HG03175 (cell line): ENCODE measurements around the gene IQCK.

ENCODE experiments used
- ATAC-seq: cut with Tn5 transposase; IDR thresholded peaks from one replicate; pipeline ENCODE4 v1.9.1; 2021; ENCODE audit warnings: mild to moderate bottlenecking, moderate library complexity; ENCODE audit not compliant: unreplicated experiment

IQCK gene

DNA sequence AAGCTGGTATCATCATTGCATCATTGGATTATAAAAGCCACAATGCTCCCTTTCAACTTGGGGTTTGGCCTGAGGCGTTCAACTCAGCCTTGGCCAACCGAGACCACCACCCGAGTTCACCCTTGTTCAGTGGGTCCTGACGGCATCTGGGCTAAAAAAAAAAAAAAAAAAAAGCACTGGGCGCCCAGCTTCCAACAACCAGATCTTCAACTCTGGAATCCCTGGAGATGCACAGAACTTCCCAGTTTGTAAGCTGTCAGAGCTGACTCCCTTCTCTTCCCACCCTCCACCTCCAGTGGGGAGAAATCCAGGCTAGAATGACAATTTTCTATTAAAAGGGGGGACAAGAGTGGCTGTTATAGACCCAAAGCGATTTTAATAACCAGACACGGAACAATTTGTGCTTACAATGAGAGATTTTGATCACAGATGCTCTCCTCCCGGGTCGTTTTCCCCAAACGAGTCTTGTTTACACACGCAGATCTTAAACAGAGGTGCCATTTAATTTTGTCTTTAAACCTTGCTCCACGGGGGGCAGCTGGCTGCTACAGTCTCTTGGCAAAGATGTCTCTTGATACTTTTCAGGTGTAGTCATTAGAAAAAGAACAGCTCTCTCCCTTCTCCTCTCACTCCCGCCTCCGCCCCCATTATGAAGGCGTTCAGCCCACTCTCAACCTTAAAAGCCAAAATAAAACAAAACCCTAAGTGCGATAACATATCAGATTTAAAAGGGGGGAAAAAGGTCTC lies 139.7 kb downstream of the IQCK start:
- no peak for ATAC-seq

DNA sequence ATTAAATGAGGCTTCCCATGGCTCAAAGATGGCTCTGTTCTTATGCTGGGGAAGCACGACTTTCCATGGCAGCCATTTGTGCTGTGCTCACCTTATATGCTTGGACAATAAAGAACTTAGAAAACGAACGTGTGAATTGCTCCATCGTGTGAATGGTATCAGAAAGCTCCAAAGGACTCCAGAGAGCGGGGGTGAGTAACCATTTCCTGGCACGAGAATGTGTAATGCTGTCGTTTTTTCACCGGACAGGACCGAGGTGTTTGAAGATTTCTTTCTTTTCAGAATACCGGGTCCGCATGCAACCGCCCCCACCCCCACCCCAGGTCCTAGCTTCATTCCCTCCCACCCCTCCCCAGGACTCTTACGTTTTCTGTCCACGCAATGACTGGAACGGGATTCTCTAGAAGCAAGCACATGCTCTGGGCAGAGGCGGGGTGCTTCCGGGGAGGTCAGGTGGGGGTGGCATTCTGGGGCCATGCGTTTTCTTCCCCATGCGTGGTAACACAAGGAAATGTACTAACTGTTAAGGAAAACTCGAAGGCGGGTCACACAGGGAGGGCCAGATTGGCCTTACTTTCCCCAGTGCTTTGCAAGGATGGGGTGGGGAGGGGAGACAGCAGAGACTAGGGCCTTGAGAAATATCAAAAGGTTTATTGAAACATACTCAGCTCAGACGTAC lies 140.4 kb downstream of the IQCK start:
- ATAC-seq, result no peak

DNA sequence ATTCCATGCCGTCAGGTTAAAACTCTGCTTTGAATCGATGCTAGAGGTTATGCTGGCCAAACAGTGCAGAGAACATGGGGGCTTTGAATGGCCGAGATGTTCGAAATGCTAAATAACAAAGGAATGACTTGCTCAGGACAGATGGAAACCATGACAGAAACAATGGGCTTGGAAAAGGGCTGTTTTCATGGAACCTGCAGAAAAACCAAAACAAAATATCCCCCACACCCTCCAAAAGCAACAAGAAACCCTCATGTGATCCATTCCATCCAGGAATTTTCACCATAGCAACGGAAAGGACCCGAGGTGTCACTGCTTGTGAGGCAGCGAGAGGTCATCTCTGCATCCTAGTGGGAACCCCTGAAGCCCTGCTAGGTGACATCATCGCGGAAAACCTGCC lies 141.1 kb downstream of the IQCK start:
- ATAC-seq, result no peak

DNA sequence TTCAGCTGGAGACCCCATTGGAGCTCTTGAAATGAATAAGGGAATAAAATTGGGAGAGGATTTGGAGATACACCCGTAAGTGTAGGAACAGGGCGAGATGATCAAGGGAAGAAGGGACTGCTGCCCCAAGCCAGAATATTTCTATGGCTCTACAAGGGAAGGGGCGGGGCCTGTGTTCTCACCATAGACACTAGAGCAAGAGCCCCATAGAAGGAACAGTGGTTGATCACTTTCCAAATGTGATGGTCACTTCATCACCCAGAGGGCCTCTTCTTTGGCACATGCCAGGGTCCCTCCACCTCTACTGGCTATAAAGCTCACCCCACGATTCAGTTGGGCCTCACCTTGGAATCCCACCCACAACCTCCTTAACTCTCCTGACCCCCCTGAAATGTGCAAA lies 141.5 kb downstream of the IQCK start:
- no peak for ATAC-seq

DNA sequence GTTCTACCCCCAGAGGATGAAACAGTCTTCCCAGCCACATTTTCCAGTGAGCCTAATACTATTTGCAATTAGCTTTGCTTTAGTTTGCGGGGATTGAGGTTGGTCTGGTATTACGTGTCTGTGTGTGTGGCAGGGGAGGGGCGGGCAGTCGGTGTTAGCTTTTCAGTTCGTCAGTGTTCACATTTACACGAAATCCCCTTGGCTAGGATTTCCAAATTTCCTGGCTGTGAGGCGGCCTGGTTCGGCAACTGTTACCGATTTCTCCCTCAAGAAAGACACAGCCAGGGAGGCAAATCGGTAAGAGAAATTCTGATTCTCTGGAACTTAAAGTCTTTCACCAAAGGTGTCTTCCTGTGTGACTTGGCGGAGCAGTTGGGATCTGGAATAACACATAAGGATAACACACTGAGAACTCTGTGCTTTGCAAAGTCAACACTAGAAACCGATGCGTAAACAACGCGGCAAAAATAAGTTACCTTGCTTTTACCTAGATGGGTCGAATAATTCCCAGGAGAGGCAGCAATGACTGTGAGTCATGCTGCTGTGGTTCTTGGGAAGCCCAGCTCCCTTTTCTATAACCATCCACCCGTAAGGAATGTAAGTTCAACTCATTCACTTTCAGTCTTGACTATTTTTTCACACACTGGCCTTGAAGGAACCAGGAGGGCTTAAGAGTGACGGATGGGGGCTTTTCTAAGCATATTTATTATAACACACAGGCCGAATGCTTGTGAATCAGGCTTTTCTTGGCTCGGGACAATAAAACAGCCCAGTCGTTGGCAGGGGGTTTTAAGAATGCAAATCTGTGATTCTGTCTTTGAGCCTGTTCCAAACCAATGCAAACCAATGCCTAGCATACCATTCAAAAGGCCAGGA lies 142.3 kb downstream of the IQCK start:
- ATAC-seq, result no peak

DNA sequence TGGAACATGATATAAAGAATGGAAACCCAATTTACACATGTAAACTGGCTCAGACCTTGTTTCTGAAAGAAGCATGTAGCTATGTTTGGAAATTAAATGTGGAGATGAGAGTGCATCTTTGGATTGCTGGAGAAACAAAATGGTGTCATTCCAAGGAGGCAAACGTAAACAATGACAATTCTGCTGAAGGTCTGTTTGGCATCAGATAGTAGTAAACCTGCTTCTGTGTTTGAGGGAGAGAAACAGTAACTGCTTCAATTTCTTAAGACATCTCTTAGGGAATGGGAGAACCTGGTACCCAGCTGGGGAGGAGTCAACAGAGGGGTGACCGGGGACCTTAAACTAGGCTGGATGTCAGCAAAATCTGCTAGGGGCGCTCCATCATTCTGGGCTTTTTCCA lies 143.1 kb downstream of the IQCK start:
- no peak for ATAC-seq

DNA sequence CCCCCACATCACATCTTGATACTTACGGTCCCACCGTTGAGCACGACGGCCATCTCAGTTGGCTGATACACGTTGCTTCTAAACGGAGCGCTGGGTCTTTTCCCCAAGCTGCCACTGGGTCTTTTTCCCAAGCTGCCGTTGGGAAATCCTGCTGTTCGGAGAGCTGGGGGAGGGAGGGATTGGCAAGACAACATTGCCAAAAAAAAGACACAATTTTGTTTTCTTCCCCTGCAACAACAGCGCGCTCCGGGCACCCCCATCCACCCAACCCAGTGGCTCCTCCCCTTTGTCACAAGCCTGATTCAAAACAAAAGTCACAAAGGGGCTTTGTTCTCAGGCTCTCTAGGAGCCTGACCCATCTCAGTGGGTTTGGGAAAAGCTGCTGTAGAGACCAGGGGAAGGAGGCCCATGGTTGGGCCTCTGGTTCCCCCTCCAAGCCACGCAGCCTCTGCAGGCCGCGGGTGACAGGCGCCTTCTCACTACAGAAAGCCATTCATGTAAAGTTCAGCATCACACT lies 143.8 kb downstream of the IQCK start:
- ATAC-seq, result no peak

DNA sequence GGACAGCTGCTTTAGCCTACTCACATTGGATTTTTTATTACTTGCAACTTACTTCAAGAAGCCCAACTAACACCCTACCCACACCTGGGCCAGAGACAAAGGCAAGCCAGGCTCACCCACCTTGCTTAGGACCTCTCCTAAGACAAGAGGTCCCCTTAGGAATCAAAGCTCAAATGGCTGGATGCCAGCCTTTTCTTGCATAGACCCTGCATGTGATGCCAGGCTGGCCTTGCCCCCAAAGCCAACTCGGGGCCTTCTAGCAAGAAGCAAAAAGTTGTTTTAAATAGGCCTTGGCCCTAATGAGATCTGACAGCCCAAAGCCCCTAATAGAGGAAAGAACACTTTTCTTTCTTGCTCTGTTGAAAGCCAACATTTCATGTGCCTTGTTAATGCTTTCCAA lies 145.9 kb downstream of the IQCK start:
- no peak for ATAC-seq

DNA sequence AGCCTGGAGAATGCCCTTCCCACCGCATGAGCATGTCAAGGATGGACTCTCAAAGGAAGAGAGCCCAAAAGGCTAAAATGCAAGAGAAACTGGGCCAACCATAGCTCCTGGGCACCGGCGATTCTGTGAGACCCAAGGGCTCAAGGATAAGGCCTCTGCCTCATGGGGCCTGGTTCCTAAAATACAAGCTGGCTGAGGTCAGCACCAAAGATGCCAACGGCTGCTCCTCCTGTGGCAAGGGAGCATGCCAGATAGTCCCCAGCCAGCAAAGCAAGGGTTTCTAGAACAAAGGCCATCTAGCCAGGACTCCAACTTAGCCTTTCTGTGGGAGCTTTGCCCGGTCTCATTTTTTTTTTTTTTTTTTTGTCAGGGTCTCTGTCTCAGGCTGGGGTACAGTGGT lies 146.5 kb downstream of the IQCK start:
- no peak for ATAC-seq

DNA sequence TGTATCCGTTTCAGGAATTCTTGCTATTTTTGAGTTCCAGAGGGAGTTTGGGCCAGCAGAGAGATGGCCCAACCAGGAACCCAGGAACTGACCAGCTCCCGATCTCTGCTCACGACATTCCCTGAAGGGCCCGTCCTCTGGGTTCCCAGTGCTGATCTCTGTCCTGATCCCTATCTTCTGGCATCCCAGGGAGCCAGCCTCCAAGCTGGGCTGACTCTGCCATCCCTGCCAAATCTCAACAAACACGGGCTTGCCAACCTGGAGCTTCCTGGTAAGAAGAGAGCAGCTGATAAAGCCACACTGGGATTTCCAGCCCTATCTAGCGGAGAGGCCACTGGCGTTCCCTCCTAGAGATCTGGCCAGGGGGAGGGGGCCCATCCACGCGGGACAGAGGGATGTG lies 150.3 kb downstream of the IQCK start:
- ATAC-seq, result no peak

DNA sequence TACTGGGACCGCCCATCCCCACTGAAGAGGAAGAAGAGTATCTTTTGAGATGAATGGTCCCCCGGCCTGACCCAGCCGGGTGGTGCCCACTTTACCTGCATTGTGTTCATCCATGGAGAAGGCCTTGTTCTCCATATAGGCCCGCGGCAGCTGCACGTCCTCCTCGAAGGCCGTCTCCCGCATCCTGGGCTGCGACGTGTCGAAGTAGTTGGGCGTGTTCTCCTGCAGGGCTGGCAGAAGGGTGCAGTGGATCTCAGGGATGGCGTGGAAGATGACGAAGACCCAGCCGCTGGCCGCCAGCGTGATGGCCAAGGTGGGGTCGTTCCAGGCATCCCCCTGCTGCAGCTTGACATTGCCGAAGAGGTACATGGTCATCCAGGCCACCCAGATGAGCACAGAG lies 153.7 kb downstream of the IQCK start:
- ATAC-seq, result no peak

DNA sequence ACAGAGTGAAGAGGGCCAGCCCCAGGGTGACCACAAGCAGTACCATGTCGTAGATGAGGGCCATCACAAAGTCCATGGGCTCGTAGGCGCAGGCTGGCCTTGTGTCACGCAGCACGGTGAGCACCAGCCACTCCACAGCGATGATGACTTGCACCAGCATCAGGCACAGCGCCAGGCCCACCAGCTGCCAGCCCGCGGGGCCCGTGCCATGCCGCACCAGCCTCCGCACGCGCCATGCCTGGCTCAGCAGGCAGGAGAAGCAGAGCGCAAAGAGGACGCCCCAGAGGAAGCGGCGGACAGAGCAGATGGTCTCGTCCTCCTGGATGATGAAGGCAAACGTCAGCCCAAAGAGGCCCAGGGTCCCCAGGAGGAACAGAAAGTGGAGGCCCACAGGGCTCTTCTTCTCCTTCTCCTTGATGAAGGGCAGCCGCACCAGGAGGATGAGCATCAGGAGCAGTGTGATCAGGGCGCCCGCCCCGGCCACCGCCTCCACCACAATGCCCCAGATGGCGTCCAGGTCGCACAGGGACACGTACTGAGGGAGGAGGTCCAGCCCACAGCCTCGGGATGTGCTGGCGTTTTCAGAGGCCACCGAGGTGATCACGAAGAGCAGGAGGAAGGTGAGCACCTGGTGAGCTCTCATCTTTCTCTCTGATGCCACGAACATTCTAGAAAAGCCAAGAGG lies 154.2 kb downstream of the IQCK start:
- ATAC-seq, result no peak

DNA sequence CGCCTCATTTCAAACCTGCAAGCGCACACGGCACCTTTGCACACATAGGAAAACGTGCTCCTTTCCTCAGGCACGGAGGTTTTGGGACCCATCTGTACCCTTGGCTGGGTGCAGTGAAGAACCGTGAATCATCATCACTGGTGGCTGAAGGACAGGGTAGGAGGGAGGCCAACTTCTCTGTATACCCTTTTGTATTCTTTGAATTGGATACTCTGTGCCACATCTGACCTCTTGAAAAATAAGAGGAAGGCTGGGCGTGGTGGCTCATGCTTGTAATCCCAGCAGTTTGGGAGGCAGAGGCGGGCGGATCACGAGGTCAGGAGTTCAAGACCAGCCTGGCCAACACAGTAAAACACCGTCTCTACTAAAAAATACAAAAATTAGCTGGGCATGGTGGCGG lies 154.9 kb downstream of the IQCK start:
- ATAC-seq, result no peak

DNA sequence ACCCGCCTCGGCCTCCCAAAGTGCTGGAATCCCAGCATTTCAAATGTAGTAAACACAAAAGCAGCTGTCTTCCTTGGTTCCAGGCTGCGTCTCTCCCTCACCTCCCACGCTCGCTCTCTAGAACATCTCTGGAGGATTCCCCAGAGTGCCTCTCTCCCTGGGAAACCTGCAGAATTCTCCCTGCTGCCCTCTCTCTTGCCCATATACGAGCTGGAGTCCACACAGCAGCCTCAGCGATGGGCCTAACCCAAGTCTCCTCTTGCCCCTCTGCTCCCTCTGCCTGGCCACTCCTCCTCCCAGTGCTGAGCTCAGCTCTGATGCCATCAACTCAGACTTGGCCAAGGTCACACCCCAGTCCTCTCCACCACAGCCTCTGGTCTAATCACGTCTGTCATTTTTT lies 156.0 kb downstream of the IQCK start:
- no peak for ATAC-seq

DNA sequence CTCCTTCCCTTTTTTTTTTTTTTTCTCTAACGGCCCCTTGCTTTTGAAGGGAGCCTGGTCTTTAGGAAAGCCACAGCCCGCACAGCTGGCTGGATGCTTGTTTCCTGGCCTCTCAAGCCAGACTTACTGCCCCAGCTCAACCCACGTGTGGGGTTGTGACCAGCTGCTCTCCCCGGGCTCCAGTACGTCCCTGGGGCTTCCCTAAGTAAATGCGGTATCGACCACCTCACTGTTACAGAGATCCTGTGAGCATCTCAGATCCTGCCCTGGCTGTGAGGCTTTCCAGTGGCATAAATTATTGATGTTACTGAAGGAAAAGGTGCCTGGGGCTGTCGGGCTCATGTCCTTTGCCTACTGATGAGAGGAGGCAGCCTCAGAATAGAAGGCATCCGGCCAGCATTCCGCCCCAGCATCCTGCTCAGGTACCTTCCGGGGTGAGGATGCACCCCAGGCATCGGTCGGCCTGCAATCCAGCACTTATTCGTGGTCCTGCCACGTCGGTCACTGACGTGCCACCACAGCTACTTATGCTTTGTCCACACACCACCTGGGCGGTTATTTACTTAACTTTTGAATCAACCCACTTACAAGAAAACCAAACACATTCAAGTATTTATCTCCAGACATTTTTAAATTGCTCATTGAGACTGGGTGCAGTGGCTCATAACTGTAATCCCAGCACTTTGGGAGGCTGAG lies 156.9 kb downstream of the IQCK start:
- ATAC-seq, result no peak

DNA sequence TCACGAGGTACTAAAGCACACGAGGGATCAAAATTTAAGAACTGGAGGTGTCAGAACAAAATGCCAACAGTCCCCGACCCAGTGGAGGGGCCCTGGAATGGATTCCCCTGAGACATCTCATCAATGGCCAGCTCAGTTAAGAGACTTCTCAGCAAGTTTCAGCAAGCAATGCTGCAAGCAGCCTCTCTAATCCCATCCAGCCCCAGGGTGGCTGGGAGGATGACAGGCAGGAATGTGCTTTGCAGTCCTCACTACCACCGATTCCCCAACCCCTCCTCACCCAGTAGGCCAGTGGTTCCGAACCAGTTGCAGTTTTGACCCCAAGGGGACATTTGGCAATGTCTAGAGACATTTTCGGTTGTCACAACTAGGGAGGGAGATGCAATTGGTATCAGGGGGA lies 157.8 kb downstream of the IQCK start:
- no peak for ATAC-seq

DNA sequence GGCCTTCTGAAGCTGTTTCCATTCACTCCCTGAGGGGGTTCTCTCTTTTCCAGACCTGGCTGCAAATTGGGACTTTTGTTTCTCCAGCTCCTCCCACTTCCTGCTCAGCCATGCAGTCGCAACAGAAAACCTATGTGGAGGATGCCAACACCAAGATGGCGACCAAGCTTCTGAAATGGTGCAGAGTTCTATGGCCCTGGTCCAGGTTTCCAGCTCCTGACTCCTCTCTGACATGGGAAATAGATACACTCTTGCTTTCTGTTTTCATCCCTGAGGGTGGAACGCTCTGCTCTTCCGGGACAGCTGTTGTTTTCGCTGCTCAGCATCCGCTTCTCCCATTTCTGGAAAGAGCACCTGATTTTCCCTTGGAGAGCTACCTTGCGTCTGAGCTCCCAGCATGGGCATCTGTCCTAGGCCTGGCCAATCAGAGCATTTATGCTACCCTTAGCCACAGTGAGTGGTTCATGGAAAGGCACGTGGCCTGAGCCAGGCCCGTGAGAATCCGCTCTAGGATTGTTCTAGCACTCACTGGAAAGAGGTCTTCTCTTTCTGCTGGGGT lies 158.5 kb downstream of the IQCK start:
- ATAC-seq, result no peak

DNA sequence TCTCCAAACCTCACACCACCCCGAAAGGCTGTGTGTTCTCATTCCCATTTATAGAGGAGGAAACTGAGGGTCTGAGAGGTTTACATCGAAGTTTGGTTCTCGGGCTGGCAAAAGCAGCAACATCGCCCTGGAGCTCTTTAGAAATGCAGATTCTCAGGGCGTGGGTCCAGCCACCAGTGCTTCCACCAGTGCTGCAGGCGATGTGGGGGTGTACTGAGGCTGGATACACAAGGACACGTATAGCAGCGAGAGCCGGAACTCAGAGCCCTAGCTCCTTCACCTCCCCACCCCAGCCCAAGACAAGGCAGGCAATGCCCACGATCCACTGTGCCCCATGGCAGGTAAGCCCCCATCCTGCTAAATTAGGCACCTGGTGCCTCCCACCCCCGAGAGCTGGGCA lies 160.7 kb downstream of the IQCK start:
- no peak for ATAC-seq

DNA sequence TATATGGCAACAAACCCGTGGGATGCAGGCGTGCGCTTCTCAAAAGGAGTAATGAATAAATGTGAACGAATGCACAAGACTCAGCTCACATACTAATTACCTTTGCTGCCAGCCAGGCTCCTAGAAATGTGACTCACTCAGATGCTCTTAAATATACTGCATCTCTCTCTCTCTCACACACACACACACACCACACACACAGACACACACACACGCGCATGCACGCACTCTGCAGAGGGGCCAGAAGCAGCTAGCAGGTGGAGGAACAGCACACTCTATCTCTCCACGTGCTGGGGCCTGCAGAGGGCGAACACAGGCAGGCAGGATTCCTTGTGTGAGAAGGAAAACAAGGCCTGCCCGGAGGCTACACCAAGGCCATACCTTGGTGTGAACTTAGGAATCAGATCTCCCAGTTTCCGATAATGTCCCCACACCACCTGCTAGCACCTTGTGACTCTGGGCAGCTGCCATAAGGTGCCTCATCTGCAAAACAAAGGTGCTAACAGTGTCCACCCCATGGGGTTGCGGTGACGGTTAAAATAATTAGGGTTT lies 161.2 kb downstream of the IQCK start:
- ATAC-seq, result no peak

DNA sequence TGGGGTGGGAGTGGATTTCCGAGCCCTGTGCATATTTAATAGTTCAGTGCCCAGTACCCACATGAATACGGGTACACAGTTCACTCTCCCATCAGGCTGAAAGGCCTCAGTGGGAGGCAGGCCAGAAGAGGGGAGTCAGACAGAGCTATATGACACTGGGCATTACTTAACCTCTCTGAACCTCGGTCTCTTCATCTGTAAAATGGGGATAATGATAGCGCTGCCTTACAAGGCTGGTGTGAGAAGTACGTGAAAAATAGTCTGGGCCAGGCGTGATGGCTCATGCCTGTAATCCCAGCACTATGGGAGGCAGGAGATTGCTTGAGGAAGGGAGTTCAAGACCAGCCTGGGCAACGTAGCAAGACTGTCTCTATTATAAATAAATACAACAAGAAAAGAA lies 163.0 kb downstream of the IQCK start:
- no peak for ATAC-seq
